ENCODE results near the gene CLTC.
A peak's percentile ranks its signal among the peaks of the same experiment; 100 is the strongest.
"Not testable (repeated sequence)": the region's sequence is repeated elsewhere in the genome, so short reads cannot be mapped to it uniquely, and the experiment has no call there.

Gene CLTC

GRCh38 chr17:59619298-59620063 is at the start of gene CLTC:
Gene CLTC (plus strand): TSS chr17:59619895. CDS start chr17:59620132, 237 bp downstream.
- DNase-seq: peak; percentile 91

- DNase-seq: no peak
Measured at GRCh38 chr17:59572301-59572924, 47.3 kb upstream of the CLTC start.

GRCh38 chr17:59584168-59584567 is 35.5 kb upstream of the CLTC start:
- DNase-seq: not testable (repeated sequence)

- no peak for DNase-seq
Measured at GRCh38 chr17:59600169-59600568, 19.5 kb upstream of the CLTC start.

GRCh38 chr17:59601130-59601529 is 18.6 kb upstream of the CLTC start:
- DNase-seq: no peak

- no peak for DNase-seq
Measured at GRCh38 chr17:59607061-59607460, 12.6 kb upstream of the CLTC start.

GRCh38 chr17:59607817-59608403 is 11.8 kb upstream of the CLTC start:
- DNase-seq: peak; percentile 36

GRCh38 chr17:59611503-59611902 is 8.2 kb upstream of the CLTC start:
- no peak for DNase-seq

GRCh38 chr17:59616253-59616920 is 3.3 kb upstream of the CLTC start:
- no peak for DNase-seq

GRCh38 chr17:59617156-59617732 is 2.5 kb upstream of the CLTC start:
- DNase-seq: no peak

GRCh38 chr17:59619035-59619297 is 729 bp upstream of the CLTC start:
- DNase-seq: no peak

- DNase-seq: no peak
Measured at GRCh38 chr17:59620064-59620359, 317 bp downstream of the CLTC start.

- peak; percentile 40 for DNase-seq
Measured at GRCh38 chr17:59620518-59621259, 994 bp downstream of the CLTC start.

GRCh38 chr17:59621771-59622170 is 2.1 kb downstream of the CLTC start:
- no peak for DNase-seq

- DNase-seq: no peak
Measured at GRCh38 chr17:59623151-59623550, 3.5 kb downstream of the CLTC start.

- no peak for DNase-seq
Measured at GRCh38 chr17:59626756-59627155, 7.1 kb downstream of the CLTC start.

- DNase-seq: no peak
Measured at GRCh38 chr17:59627274-59627673, 7.6 kb downstream of the CLTC start.

GRCh38 chr17:59627770-59628171 is 8.1 kb downstream of the CLTC start:
- DNase-seq: no peak

- no peak for DNase-seq
Measured at GRCh38 chr17:59629174-59629573, 9.5 kb downstream of the CLTC start.

GRCh38 chr17:59631276-59631675 is 11.6 kb downstream of the CLTC start:
- DNase-seq: no peak

GRCh38 chr17:59632398-59632797 is 12.7 kb downstream of the CLTC start:
- no peak for DNase-seq

GRCh38 chr17:59633658-59634359 is 14.1 kb downstream of the CLTC start:
- no peak for DNase-seq
